Ovary (tissue), 3 donors: ENCODE data around the gene TMED7.
"Not testable (repeated sequence)": the region's sequence is repeated elsewhere in the genome, so short reads cannot be mapped to it uniquely, and the experiment has no call there.

Experiments
- EP300 ChIP-seq: sonication (generic); formaldehyde crosslinking; IDR thresholded peaks from one replicate; pipeline ENCODE4 v1.6.1; 2017; ENCODE audit warnings: antibody characterized with exemption
- TF ChIP-seq, protein P1 (sequence below), 3 donors: fragments of 450-650 bp in 2 of 3; fragments of 200-600 bp in 1 of 3; IDR thresholded peaks; one replicate each; pipeline versions ENCODE4 v1.5.1 to v1.8.0; 2016 to 2022; ENCODE audit warnings: antibody characterized with exemption in 3 of 3, mild to moderate bottlenecking in 1 of 3
- donor health status: DM: no; HTN: no; CAD: no.

DNA sequence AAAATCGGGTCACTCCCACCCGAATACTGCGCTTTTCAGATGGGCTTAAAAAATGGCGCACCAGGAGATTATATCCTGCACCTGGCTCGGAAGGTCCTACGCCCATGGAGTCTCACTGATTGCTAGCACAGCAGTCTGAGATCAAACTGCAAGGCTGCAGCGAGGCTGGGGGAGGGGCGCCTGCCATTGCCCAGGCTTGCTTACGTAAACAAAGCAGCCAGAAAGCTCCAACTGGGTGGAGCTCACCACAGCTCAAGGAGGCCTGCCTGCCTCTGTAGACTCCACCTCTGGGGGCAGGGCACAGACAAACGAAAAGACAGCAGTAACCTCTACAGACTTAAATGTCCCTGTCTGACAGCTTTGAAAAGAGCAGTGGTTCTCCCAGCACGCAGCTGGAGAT is 48.9 kb upstream of the TMED7 start:
- TF ChIP-seq, protein P1, sequence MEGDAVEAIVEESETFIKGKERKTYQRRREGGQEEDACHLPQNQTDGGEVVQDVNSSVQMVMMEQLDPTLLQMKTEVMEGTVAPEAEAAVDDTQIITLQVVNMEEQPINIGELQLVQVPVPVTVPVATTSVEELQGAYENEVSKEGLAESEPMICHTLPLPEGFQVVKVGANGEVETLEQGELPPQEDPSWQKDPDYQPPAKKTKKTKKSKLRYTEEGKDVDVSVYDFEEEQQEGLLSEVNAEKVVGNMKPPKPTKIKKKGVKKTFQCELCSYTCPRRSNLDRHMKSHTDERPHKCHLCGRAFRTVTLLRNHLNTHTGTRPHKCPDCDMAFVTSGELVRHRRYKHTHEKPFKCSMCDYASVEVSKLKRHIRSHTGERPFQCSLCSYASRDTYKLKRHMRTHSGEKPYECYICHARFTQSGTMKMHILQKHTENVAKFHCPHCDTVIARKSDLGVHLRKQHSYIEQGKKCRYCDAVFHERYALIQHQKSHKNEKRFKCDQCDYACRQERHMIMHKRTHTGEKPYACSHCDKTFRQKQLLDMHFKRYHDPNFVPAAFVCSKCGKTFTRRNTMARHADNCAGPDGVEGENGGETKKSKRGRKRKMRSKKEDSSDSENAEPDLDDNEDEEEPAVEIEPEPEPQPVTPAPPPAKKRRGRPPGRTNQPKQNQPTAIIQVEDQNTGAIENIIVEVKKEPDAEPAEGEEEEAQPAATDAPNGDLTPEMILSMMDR (IDR thresholded peaks at IDR 0.05): not testable (repeated sequence)
- TF ChIP-seq EP300: not testable (repeated sequence)
